Activated CD4-positive, alpha-beta T cell treated with anti-CD3 and anti-CD28 coated beads, Interleukin-2, amount 50 U/mL, for 1 hour (primary cell): ENCODE data around the gene SLC17A9.

Source experiments
- DNase-seq: peaks from one replicate; pipeline ENCODE4 v3.0.0-alpha.2; 2020

Gene SLC17A9, protein sequence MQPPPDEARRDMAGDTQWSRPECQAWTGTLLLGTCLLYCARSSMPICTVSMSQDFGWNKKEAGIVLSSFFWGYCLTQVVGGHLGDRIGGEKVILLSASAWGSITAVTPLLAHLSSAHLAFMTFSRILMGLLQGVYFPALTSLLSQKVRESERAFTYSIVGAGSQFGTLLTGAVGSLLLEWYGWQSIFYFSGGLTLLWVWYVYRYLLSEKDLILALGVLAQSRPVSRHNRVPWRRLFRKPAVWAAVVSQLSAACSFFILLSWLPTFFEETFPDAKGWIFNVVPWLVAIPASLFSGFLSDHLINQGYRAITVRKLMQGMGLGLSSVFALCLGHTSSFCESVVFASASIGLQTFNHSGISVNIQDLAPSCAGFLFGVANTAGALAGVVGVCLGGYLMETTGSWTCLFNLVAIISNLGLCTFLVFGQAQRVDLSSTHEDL

DNA sequence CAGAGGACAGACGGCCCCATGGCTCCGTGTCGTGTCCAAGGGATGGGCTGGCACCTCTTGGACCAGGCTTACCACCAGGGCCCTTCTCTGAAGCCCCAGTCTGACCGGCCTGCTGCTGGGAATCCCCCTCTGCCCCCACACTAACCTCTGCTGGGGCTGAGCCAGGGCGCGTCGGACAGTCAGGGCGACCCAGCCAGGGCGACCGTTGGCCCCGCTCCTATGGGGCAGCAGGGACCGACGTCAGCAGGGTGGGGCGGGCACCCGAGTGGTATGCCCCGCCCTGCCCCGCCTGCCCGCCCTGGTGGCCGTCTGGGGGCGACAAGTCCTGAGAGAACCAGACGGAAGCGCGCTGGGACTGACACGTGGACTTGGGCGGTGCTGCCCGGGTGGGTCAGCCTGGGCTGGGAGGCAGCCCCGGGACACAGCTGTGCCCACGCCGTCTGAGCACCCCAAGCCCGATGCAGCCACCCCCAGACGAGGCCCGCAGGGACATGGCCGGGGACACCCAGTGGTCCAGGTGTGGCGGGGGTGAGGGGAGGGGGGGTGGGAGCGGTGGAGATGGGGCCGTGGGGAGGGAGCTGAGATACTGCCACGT is at the start of gene SLC17A9:
Gene SLC17A9, plus strand, starts transcription at position 337 of the 595 bp plus-strand sequence. Its CDS starts 122 bp downstream, at position 459.
- DNase-seq: no peak

DNA sequence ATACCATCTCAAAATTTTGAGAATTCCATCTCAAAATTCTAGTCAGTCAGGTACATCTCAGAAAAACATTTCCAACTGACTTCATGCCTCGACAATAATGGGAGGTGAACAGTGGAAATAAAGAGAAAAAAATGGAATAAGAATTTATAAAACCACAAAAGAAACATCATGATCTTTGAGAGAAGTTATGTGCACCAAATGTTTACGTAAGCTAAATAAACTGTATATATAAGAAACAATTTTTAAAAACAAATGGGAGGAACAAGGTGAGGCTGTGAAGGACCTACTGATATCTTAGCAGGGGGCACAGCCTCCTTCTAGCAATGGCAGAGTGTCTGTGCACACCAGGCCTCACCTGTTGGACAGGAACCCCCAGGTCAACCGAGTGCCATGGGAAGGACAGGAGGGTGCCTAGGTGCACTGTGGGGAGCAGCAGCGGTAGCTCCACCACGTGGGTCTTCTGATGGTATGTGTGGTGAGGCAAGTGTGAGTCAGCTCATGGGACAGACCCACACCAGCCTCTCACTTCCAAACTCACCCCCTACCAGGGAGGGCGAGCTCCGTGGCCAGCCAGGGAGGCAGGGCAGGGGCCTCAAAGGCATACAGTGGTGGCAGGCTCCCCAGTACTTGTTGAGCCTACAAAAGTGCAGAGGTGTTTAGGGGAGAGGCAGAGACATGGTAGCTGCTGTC is 49.4 kb upstream of the SLC17A9 start:
- DNase-seq: no peak

DNA sequence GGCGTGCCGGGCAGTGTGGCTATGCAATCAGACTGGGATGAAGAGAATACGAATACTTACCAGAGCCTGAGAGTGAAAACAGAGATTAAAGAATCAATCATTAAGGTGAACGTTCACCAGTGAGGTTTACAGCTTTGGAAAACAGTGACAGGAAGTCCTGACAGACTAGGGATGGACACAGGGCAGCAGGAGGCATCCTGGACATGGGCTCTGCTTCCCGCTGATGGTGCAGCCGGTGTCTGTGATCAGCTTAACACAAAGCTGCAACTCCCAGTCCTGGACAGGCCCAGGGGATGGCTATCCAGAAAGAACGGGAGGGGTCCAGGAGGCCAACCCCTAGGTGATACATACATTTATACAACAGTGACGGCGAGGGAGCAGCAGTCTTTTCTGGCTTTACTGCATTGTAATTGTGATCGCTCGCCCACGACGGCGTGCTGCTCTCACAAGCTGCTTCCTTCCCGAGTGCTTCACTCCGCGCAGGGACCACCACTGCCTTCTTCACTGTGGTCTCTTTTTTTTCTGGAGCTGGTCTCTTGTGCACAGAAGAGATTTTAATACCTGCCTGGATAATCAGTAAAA is 46.9 kb upstream of the SLC17A9 start:
- no peak for DNase-seq

DNA sequence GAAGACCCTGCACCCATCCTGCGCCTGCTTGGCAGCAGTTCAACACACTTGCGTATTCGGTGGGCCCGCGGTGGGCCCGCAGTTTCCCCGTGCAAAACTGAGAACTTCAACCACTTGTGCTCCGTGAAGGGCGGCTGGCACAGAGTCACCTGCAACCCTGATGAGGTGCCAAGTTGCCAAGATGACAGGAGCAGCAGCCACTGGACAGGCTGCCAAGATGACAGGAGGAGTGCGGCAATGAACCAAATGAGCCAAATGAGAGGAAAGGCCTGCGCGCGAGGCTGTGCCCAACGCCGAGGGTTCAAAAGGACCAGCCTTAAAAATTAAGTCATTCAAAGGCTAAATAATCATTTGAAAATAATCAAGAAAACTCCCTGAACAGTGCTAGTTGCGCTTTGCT is 46.3 kb upstream of the SLC17A9 start:
- no peak for DNase-seq

DNA sequence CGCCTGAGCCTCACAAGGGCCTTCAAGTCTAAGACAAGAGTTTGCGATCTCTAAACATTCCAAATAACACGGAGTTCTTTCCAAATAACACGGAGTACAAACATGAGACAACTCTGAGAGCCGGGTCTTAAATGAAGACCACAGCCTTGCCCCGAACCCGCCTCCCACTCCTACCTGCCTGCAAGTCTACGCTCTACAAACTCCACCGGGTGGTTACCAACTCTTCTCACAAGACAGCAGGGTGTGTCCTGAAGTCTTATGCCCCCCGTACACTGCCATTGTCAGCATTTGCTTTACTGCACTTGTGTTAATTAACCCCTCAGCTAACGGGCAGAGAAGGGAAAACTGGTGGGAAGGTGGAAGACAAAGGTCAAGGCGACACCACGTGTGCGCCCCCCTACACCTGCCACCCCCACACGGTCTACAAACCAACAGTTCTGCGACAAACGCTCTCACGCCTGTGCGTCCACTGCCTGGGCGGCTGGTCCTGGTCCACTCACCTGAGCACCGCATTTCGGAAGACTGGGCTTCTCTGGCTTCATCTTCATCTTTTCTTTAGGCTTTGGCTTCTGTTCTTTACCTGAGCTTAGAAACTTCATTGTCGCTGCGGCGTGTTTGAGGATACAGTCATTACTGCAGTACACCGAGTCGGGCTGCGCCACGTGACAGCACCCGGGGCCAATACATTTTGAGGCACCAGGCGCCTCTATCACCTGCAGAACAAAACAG is 45.7 kb upstream of the SLC17A9 start:
- no peak for DNase-seq

DNA sequence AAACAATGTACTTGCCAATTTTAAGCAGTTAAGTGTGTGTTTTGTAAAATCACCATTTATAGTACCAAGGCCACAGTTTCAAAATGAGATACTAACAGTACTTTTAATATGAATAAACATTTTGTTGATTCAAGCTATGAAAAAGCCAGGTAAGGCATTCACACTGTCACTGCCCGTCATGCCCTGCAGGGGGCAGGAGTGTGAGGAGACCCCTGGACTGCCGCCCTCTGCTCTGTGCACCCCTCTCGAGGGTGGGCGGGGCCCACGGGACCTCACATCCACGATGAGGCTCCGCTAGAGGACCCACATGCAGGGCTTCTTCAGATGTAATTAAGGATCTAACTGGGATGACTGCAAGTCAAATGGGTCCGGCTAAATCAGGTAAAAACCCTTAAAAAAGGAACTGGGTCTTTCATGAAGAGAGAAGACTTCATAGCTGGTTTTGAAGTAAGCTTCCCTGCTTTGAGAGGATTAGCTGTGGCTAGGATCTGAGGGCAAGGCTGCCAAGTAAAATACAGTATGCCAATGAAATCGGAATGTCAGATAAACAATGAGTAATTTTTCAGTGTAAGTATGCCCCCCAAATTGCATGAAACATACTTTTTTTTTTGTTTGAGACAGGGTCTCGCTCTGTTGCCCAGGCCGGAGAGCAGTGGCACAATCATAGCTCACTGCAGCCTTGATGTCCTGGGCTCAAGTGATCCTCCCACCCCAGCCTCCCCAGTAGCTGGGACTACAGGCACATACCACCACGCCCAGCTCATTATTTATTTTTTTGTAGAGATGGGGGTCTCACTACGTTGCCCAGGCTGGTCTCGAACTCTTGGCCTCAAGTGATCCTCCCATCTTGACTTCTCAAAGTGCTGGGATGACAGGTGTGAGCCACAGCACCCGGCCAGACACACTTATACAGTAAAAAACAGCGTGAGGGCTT is 44.9 kb upstream of the SLC17A9 start:
- DNase-seq: no peak

DNA sequence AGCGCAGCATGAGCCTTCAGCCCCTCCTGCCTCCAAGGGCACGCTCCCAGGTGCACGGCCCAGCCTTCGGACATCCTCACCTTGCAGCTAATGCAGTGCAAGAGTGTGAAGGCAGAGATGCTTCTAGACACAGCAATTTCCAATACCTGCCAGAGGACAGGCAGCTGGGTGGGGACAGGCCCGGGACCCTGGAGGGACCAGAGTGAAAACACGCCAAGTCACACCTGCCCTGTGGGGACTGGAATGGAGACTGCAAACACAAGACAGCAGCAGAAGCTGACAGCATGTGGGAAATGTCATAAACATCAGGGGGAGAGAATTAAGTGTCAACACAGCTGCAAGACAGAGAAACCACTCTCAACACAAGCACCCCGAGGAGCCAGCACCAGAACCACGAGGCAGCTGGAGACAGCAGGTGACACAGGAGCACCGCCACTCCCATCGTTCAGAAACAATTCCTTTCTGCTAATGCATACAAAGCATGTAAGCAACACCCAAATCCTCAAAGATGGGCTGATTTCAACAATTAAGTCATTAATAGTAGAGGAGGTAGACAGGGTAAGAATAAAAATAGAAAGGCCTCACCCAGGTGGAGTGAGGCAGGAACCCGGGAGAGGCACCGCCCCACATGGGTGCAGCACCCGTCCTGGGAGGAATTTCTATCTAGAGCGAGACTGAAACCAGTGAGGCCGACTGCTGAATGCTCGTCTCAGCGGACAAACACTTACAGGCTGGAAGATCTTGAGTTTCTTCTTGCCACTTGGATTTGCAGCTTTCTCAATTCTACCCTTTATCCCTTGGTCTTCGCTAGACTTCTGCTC is 43.3 kb upstream of the SLC17A9 start:
- DNase-seq: no peak

DNA sequence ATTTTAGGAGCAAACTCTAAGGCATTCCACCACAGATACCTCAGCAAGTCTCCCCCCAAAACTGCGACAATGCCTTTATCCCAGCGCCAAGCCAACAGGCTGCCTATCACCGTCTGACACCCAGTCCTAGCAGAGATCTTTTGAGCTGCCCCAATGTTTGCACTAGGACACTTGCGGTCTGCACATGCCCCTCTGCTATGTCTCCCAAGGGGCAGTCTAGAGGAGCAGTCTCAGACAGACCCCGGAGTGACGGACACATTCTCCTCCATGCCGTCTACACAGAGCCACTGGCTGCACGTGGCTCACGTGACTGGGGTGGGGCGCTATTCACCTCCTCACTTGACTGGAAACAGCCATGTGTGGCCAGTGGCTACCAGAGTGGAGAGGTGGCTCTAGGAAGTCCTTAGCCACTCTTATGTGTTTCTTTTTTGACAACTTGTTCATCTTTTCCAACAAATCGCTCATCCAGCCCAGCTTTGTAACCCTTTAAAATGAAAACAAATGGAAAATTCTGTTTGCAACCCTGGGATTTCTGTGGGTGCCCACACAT is 42.2 kb upstream of the SLC17A9 start:
- DNase-seq: no peak

DNA sequence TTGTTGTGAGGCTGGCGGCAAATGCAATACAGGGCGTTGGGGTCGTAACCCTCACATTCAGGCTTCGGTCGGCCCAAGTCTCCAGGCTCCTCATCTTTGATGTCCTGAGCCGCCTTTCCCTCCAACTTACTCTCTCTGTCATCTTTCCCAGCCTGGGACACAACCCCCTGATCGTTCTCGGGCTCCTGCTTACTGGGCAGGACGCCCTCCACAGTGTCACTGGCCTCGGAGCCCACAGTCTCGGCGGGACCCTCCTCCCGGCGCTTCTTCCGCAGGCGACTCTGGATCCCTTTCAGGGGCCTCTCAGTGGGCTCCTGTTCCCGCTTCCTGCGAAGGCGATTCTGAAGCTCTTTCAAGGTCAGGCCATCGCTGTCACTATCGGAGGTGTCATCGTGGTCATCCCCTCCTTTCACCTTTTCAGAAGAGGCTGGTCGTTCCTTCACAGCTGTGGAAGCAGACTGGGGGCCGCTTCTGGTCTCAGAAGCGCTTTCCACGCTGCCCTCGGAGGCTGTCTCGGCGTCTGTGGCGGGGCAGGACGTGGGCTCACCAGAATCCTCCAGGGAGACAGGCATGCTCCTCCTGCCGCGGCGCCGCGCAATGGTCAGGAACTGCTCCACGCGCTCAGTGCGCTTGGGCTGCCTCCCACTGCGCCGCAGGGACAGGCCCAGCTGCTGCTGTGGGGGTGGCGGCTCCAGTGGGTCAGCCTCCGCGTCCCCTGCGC is 41.6 kb upstream of the SLC17A9 start:
- DNase-seq: no peak

DNA sequence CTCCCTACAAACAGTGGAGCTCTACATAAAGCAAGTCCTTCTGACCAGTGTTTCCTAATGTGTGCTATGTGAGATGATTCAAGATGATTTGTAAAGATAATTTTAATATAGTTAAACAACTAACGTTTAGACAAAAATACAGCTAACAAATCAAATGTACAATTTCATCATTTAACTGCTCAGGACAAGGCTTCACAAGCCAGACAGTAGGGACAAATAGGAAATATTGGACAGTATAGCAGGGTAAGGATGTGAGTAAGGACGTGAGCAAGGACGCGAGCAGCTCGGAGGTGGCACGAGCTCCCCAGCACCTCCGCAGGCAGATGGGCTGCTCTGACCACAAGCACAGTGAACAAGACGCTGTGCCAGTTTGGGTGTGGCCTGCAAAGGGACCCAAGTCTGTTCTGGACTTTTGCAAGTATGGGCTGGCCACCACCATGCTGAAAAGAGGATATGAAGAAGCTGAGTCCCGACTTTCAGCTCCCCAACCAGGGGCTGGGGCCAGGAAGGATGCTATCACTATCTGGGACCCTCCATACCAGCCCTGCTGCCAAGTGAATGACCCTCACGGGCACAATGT is 40.7 kb upstream of the SLC17A9 start:
- DNase-seq: no peak

DNA sequence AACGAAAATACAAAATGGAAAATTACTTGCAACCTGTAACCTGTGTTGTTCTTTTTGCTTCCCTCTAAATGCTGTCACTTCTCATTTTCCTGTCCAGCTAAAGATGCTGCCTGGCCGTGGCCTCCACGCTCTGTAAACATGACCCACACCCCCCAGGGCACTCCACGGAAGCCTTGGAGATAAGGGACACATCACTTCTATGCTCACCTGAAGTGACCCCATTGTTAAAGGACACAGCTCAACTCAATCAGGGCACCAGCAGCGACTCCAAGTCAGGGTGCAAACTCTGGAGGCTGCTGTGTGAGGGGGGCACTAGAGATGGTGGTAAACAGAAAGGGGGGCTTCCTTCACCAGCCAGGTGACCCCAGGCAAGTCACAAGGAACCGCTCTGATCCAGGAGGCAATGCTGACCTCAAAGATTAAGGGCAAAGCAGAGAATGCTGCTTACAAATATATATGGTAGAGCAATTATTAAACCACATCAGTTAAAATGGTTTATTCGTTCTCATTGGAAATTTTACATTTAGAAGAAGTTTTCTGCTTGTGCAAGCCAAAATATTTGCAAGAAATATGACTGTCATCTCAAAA is 39.4 kb upstream of the SLC17A9 start:
- no peak for DNase-seq

DNA sequence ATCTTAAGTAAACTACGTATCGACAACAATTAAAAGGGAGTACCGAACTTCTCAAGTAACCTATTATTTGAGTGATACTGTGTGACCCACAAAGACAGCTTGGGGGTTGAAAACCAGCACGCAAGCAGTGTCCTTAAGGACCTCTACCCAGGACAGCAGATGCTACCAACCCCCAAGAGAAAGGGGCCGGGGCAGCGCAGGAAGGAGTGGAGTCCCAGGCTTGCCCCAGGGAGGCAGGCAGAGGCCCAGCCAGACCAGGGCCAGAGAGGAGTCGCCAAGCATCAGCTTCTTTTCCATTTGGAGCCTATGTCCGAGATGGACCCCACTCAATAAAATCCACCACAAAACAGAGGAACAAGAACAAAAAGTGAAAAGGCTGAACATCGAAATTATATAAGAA is 38.1 kb upstream of the SLC17A9 start:
- DNase-seq: no peak

DNA sequence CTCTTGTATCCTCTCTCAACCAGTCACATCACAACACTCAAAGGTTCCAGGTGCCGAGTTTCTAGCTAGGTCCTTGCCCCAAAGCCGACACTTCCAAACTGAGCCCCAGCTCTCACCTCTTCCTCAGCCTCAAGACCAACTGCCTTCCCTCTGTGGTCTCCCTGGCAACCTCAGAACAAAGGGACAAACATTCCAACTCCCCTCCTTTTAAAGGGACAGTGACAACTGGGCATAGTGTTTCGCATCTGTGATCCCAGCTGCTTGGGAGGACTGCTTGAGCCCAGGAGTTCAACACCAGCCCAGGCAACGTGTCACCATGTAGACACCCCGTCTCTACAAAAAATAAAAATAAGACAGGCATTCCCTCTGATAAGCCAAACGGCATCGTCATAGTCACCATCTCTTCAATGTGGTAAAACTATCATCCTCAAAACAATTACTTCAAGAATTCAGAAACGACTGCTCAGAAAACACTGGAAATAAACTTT is 37.5 kb upstream of the SLC17A9 start:
- DNase-seq: no peak

DNA sequence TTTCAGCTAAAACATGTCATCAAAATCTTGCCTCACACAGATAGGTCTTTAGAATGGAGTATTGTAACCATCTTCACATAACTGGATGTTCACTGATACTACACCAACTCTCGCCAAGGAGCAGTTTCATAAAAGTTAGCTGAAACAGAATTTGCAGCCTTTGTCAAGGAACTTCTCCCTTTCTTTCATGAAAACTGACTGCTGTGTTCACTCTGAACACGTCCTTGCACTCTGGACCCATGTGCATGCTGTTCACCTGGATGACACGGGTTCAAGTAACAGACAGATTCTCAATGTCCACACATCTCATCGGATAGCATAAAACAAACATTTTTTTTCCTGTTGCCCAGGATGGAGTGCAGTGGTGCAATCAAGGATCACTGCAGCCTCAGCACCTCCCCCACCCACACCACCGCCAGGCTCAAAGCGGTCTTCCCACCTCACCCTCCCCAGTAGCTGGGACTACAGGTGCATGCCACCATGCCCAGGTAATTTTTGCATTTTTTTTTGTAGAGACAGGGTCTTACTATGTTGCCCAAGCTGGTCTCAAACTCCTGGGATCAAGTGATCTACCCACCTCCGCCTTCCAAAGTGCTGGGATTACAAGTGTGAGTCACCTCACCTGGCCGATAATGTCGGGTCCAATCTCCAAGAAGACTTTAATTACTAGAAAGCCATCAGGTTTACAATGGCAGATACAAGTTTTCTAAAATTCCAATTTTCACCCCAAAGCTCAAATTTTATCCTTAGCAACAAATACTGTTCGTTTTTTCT is 35.6 kb upstream of the SLC17A9 start:
- DNase-seq: no peak

DNA sequence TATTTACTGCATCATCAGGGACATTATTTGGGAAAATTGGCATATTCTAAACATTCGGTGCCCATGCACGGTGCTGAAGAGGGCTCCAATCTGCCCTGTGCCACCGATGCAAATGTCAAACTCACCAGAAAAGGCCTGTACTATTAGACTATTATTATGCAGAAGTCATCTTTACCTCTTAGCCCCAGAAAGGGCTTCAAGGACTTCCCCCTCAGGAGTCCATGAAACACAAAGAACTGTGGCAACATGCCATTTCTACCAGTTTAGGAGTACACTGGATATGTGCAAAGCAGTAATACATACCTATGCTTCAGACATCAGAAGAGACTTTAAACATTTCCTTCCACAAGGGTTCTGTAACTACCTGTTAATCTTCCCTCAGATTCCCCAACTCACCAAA is 34.8 kb upstream of the SLC17A9 start:
- DNase-seq: no peak

DNA sequence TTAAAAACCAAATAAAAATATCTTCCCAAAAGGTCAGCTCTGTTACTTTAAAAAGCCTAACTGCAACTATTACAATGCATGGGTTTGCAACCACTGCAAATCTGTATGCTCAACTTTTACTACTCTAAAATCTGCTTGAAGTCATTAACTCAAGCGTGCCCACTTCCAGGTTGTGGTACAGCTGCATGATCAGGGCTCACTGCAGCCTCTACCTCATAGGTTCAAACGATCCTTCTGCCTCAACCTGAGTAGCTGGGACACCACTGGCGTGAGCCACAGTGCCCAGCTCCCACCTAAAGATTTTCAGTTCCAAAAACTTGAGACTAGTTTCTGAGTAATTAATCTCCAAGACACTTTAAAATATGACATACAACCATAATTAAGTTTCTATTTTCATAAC is 34.4 kb upstream of the SLC17A9 start:
- DNase-seq: no peak

DNA sequence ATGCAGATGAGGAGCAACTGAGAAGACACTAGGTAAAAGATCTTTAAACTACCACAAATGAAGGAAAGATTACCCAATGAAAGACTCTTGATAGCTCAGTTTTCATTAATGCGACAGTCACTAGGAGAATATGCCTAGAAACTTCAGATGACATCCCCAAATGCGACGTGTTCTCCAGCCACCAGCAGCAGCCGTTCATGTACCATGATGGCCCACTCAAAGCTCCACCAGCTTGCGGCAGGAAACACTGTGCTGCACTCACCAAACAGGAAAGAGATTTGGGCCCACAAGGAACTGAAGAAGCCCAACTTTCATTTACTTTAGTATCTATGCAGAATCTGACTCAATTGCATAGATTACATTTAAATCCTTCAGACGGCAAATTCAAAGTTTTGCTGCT is 33.7 kb upstream of the SLC17A9 start:
- peak; percentile 48 for DNase-seq

DNA sequence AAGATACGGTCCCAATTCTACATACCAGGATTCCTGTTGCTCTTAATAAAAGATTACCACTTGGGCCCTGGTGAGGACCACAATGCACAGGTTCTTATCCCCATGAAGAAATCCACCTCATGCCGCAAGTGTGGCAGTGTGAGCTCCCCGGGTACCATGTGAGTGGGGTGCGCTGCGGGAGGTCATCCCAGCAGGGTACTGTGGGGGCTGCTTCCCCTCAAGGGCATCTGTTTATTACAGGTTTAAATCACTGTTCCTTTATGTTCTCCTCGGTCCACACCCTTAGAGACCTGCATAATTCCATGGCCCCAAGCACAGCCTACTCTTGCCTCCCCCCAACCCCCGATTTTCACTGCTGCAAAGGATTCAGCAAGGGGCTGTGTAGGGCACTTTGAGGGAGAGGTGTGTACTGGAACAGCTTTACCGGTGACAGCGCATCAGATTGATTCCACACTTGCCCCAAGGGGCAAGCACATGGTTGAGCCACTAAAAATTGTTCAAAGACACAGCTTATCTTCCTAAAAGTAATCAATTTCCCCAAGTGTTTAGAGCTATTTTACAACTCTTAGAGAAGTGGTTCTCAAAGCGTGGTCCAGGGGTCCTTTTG is 32.4 kb upstream of the SLC17A9 start:
- no peak for DNase-seq
